ENCODE results near the gene OR52K2.
A peak's percentile ranks its signal among the peaks of the same experiment; 100 is the strongest.

Gene OR52K2

GRCh38 chr11:4495986-4496385 is 46.9 kb downstream of the OR52K2 start:
- no peak overlapping the region; the same call in 1 of the 2 replicates for H3K27ac ChIP-seq
- no peak for TF ChIP-seq CTCF (conservative IDR thresholded peaks at IDR 0.05)

GRCh38 chr11:4496557-4497248 is 47.6 kb downstream of the OR52K2 start:
- peak overlapping the region; percentile 37; the same call in 1 of the 2 replicates for H3K27ac ChIP-seq
- TF ChIP-seq CTCF (conservative IDR thresholded peaks at IDR 0.05), result no peak
